Parathyroid adenoma (tissue), 2 donors: ENCODE data around the gene MRGPRD.

Experiments used
- H2AFZ ChIP-seq: fragments of 300-600 bp; sonication (generic); one replicate; pipeline ENCODE4 v1.7.0; 2017; ENCODE audit warnings: antibody characterized with exemption, mild to moderate bottlenecking
- H3K27ac ChIP-seq: fragments of 300-600 bp; sonication (generic); one replicate; pipeline ENCODE4 v1.7.0; 2017
- H3K27me3 ChIP-seq: fragments of 300-600 bp; sonication (generic); one replicate; pipeline ENCODE4 v1.7.0; 2017; ENCODE audit warnings: low read length; ENCODE audit not compliant: control insufficient read depth, insufficient read depth
- H3K36me3 ChIP-seq: fragments of 300-600 bp; sonication (generic); one replicate; pipeline ENCODE4 v1.7.0; 2017; ENCODE audit warnings: low read length; ENCODE audit not compliant: control insufficient read depth, insufficient read depth
- H3K4me1 ChIP-seq: fragments of 300-600 bp; sonication (generic); one replicate; pipeline ENCODE4 v1.7.0; 2017; ENCODE audit warnings: control low read depth
- H3K4me2 ChIP-seq: fragments of 300-600 bp; sonication (generic); one replicate; pipeline ENCODE4 v1.7.0; 2017; ENCODE audit warnings: low read length
- H3K4me3 ChIP-seq: fragments of 300-600 bp; sonication (generic); one replicate; pipeline ENCODE4 v1.7.0; 2017; ENCODE audit warnings: low read depth, low read length
- H3K79me2 ChIP-seq: fragments of 300-600 bp; sonication (generic); one replicate; pipeline ENCODE4 v1.7.0; 2017; ENCODE audit warnings: control low read depth
- H3K9ac ChIP-seq: fragments of 300-600 bp; sonication (generic); one replicate; pipeline ENCODE4 v1.7.0; 2017; ENCODE audit warnings: mild to moderate bottlenecking
- H3K9me3 ChIP-seq: fragments of 300-600 bp; sonication (generic); one replicate; pipeline ENCODE4 v1.7.0; 2017; ENCODE audit warnings: low read length; ENCODE audit not compliant: control insufficient read depth
- TF ChIP-seq, protein P1 (sequence below): fragments of 300-600 bp; sonication (generic); IDR thresholded peaks from one replicate; pipeline ENCODE4 v1.7.0; 2017; ENCODE audit warnings: antibody characterized with exemption, mild to moderate bottlenecking
- donor health status: primary hyperparathyroidism.

The MRGPRD gene

GRCh38 chr11:69010361-69010891, 29.6 kb upstream of the MRGPRD start:
- H3K27me3 ChIP-seq, result no peaks in the 10 kb centered on the region
- no peak overlapping the region for H3K9ac ChIP-seq
- H3K4me1 ChIP-seq, result no peaks in the 10 kb centered on the region
- no peaks in the 10 kb centered on the region for H3K79me2 ChIP-seq
- H3K4me2 ChIP-seq, result no peak overlapping the region
- H3K4me3 ChIP-seq, result no peak overlapping the region
- no peak overlapping the region for H3K27ac ChIP-seq
- TF ChIP-seq, protein P1, sequence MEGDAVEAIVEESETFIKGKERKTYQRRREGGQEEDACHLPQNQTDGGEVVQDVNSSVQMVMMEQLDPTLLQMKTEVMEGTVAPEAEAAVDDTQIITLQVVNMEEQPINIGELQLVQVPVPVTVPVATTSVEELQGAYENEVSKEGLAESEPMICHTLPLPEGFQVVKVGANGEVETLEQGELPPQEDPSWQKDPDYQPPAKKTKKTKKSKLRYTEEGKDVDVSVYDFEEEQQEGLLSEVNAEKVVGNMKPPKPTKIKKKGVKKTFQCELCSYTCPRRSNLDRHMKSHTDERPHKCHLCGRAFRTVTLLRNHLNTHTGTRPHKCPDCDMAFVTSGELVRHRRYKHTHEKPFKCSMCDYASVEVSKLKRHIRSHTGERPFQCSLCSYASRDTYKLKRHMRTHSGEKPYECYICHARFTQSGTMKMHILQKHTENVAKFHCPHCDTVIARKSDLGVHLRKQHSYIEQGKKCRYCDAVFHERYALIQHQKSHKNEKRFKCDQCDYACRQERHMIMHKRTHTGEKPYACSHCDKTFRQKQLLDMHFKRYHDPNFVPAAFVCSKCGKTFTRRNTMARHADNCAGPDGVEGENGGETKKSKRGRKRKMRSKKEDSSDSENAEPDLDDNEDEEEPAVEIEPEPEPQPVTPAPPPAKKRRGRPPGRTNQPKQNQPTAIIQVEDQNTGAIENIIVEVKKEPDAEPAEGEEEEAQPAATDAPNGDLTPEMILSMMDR, result no peak
- H3K9me3 ChIP-seq, result no peaks in the 10 kb centered on the region
- H2AFZ ChIP-seq, result no peak overlapping the region
- H3K36me3 ChIP-seq, result no peaks in the 10 kb centered on the region

DNA sequence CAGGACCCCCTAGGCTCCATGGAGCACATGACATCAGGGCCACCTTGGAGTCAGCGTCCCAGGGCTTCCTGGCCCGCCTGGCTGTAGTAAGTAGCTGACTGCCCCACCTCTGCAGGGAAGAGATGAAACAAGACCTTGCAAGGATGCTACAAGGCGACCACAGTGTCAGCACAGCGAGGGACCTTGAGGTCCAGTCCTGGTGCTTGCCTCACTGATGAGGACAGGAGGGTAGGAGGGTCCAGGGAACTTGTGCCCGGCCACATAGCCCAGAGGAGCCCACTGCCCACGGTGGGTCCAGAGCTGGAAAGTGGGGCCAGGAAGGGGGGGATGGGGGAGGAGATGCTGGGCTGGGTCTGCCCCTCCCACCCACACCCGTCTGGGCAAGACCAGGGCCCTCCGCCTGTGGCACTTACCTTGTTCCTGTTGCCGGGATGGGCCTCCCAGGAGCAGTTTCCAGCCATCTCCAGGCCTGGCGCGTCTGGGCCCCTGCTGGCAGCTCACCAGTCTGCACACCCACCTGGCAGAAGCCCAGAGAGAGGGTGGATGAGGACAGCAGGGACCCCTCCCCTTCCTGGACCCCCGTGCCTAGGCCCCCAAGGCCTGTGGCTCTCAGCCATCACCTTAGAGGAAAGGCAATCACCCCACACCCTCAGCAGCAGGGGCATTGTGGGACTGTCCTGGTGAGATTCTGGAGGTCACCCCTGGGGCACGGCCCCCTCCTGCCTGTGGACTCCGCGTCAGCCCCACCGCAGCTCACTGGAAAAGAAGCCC, 28.8 kb upstream of the MRGPRD start:
- no peak overlapping the region for H3K4me3 ChIP-seq
- H3K79me2 ChIP-seq, result no peaks in the 10 kb centered on the region
- no peak overlapping the region for H3K4me2 ChIP-seq
- no peaks in the 10 kb centered on the region for H3K36me3 ChIP-seq
- no peaks in the 10 kb centered on the region for H3K9me3 ChIP-seq
- no peak overlapping the region for H2AFZ ChIP-seq
- no peaks in the 10 kb centered on the region for H3K4me1 ChIP-seq
- TF ChIP-seq, protein P1, result no peak
- no peaks in the 10 kb centered on the region for H3K27me3 ChIP-seq
- H3K9ac ChIP-seq, result no peak overlapping the region
- no peak overlapping the region for H3K27ac ChIP-seq

- Histone ChIP-seq H3K36me3 (no peaks in the 10 kb centered on the region), H3K4me2 (no peak overlapping the region), H2AFZ (no peak overlapping the region), H3K27me3 (no peaks in the 10 kb centered on the region), H3K27ac (no peak overlapping the region), H3K4me3 (no peak overlapping the region), H3K9ac (no peak overlapping the region), H3K79me2 (no peaks in the 10 kb centered on the region), H3K9me3 (no peaks in the 10 kb centered on the region), H3K4me1 (no peaks in the 10 kb centered on the region)
- TF ChIP-seq, protein P1, result no peak
These were observed 28.1 kb upstream of the MRGPRD start for GRCh38 chr11:69008737-69009440.

DNA sequence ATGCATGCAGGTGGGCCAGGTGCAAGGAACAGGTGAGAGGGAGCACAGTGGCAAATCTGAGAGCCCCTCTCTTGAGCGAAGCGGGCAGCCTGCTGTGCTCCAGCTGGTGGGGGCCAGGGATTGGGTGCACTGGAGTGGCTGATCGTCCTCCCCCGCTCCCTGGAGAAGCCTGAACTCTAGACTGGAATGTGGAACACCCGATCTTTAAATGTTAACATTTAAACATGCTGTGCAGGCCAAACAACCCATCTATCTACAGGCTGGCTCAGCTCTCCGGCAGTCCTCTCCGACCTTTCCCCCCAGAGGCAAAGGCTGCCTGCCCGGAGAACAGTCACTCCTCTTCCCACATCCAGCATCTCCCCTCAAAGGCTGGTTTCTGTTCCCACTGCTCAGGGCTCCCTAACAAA, 27.2 kb upstream of the MRGPRD start:
- Histone ChIP-seq H3K9ac (no peak overlapping the region), H3K27ac (no peak overlapping the region), H2AFZ (no peak overlapping the region), H3K4me3 (no peak overlapping the region), H3K9me3 (no peaks in the 10 kb centered on the region), H3K36me3 (no peaks in the 10 kb centered on the region), H3K79me2 (no peaks in the 10 kb centered on the region), H3K4me1 (no peaks in the 10 kb centered on the region), H3K4me2 (no peak overlapping the region), H3K27me3 (no peaks in the 10 kb centered on the region)
- TF ChIP-seq, protein P1, result no peak
